Activated CD8-positive, alpha-beta T cell treated with anti-CD3 and anti-CD28 coated beads for 36 hours (primary cell): ENCODE results near the gene MGAT4B. TPM values are rescaled to one million over a fixed set of nuclear protein-coding genes. Genes with fewer than 3 reads are reported as not detected.

Source experiments
- ATAC-seq: fragments of 200-7000 bp; cut with Tn5 transposase; one replicate; pipeline ENCODE4 v1.10.0; 2021; ENCODE audit warnings: mild to moderate bottlenecking, moderate library complexity
- CTCF ChIA-PET: fragments of 350-600 bp; sonication (Branson Sonifier 250); formaldehyde crosslinking; loops from one replicate; lab custom pipeline; 2021; ENCODE audit warnings: antibody characterized with exemption; lab: Charles Lee
- POLR2A ChIA-PET: fragments of 350-600 bp; sonication (Branson Sonifier 250); formaldehyde crosslinking; loops from one replicate; lab custom pipeline; 2021; ENCODE audit warnings: antibody characterized with exemption; lab: Charles Lee
- DNase-seq: peaks from one replicate; pipeline ENCODE4 v3.0.0-alpha.2; 2020
- H3K27ac Mint-ChIP-seq: one replicate; pipeline ENCODE4 v1.8.0; 2021; ENCODE audit warnings: mild to moderate bottlenecking, mixed read lengths
- H3K27me3 Mint-ChIP-seq: one replicate; pipeline ENCODE4 v1.8.0; 2021; ENCODE audit warnings: mixed read lengths
- H3K36me3 Mint-ChIP-seq: one replicate; pipeline ENCODE4 v1.8.0; 2021; ENCODE audit warnings: low read depth, mixed read lengths
- H3K4me1 Mint-ChIP-seq: one replicate; pipeline ENCODE4 v1.8.0; 2021; ENCODE audit warnings: low read depth, mixed read lengths
- H3K4me3 Mint-ChIP-seq: one replicate; pipeline ENCODE4 v1.8.0; 2021; ENCODE audit warnings: mild to moderate bottlenecking, moderate library complexity, mixed read lengths
- H3K9me3 Mint-ChIP-seq: one replicate; pipeline ENCODE4 v1.8.0; 2021; ENCODE audit warnings: mixed read lengths
- intact Hi-C: fragments of 100-400 bp; cut with micrococcal nuclease; formaldehyde crosslinking; loops from one replicate; pipeline ENCODE4 v1.10.0; 2022
- total RNA-seq, 2 experiments: library from RNA; stranded (reverse); gene quantifications; one replicate each; pipeline ENCODE4 v1.2.3, GENCODE V29; 2021
- TF ChIP-seq, protein P1 (sequence below): fragments of 200-600 bp; IDR thresholded peaks from one replicate; pipeline ENCODE4 v1.8.0; 2022; ENCODE audit warnings: antibody characterized with exemption, mild to moderate bottlenecking

MGAT4B gene
- total RNA-seq, 2 experiments from 2014 or later, result 62.8 to 65.9 TPM

DNA sequence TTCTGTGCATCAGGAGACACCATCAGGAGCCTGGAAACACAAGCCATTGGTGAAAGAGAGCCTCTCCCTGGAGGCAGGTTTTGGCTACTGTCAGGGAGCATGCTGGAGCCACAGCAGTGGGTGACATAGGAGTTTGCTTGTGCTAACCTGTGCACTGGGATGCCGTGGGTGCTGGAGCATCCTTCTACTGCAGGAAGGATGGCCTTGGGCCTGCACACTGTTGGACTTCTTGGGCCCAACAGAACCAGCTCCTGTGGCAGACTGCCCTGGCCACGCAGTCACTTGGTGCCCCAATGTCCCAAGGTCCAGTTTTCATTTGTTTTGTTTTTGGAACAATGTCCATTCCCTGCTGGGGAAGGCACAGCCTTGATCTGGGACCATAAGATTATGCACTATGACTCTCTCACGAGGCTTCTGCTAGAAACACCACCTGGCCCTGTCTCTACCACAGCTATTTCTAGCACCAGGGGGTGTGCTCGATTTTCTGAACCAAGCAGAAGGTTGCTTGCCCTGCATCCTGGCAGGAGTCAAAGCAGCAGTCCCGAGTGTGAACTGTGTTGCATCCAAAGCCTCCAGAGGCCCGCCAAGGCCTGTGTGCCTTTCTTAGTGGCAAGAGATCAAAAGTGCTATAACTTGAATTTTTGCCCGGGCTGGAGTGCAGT lies 18.3 kb downstream of the MGAT4B start:
- ChIA-PET CTCF (no interaction called here), POLR2A (no interaction called here)
- no peak for ATAC-seq
- H3K27ac Mint-ChIP-seq, result no peak overlapping the region
- H3K9me3 Mint-ChIP-seq, result no peaks in the 10 kb centered on the region
- no peaks in the 10 kb centered on the region for H3K36me3 Mint-ChIP-seq
- no peak overlapping the region for H3K4me3 Mint-ChIP-seq
- H3K4me1 Mint-ChIP-seq, result peaks cover 2% of the 10 kb centered on the region
- TF ChIP-seq, protein P1, sequence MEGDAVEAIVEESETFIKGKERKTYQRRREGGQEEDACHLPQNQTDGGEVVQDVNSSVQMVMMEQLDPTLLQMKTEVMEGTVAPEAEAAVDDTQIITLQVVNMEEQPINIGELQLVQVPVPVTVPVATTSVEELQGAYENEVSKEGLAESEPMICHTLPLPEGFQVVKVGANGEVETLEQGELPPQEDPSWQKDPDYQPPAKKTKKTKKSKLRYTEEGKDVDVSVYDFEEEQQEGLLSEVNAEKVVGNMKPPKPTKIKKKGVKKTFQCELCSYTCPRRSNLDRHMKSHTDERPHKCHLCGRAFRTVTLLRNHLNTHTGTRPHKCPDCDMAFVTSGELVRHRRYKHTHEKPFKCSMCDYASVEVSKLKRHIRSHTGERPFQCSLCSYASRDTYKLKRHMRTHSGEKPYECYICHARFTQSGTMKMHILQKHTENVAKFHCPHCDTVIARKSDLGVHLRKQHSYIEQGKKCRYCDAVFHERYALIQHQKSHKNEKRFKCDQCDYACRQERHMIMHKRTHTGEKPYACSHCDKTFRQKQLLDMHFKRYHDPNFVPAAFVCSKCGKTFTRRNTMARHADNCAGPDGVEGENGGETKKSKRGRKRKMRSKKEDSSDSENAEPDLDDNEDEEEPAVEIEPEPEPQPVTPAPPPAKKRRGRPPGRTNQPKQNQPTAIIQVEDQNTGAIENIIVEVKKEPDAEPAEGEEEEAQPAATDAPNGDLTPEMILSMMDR, result no peak
- no peak for DNase-seq
- intact Hi-C loops, result no loop called here
- no peaks in the 10 kb centered on the region for H3K27me3 Mint-ChIP-seq

- ChIA-PET POLR2A (interaction anchor here (0.6 kb wide), 1 partner anchor 138 kb away, joined by 3 read pairs; no protein-coding TSS in a partner anchor), CTCF (interaction anchor here (1.2 to 1.7 kb wide), 2 partner anchors 15 to 24 kb away, joined by 3 to 6 read pairs; no protein-coding TSS in a partner anchor)
- H3K36me3 Mint-ChIP-seq, result no peaks in the 10 kb centered on the region
- no peak for DNase-seq
- no peaks in the 10 kb centered on the region for H3K4me1 Mint-ChIP-seq
- no peak overlapping the region for H3K4me3 Mint-ChIP-seq
- intact Hi-C loops, result no loop called here
- H3K27me3 Mint-ChIP-seq, result no peaks in the 10 kb centered on the region
- TF ChIP-seq, protein P1, result no peak
- H3K9me3 Mint-ChIP-seq, result no peaks in the 10 kb centered on the region
- no peak for ATAC-seq
- H3K27ac Mint-ChIP-seq, result no peak overlapping the region
Observed at GRCh38 chr5:179786861-179787260, 19.8 kb downstream of the MGAT4B start.

- H3K27ac Mint-ChIP-seq, result no peak overlapping the region
- peaks cover 3% of the 10 kb centered on the region for H3K36me3 Mint-ChIP-seq
- no peaks in the 10 kb centered on the region for H3K9me3 Mint-ChIP-seq
- ChIA-PET POLR2A (interaction anchor here (0.7 to 1.0 kb wide), 2 partner anchors 12 to 92 kb away, joined by 3 read pairs; no protein-coding TSS in a partner anchor), CTCF (interaction anchor here (1.2 to 5.6 kb wide), 4 partner anchors 13 to 20 kb away, joined by 3 to 28 read pairs (median 4); no protein-coding TSS in a partner anchor)
- DNase-seq, result no peak
- H3K4me1 Mint-ChIP-seq, result no peaks in the 10 kb centered on the region
- ATAC-seq, result no peak
- TF ChIP-seq, protein P1, result no peak
- intact Hi-C loops, result no loop called here
- no peaks in the 10 kb centered on the region for H3K27me3 Mint-ChIP-seq
- H3K4me3 Mint-ChIP-seq, result no peak overlapping the region
Observed at GRCh38 chr5:179783128-179783527, 23.5 kb downstream of the MGAT4B start.

DNA sequence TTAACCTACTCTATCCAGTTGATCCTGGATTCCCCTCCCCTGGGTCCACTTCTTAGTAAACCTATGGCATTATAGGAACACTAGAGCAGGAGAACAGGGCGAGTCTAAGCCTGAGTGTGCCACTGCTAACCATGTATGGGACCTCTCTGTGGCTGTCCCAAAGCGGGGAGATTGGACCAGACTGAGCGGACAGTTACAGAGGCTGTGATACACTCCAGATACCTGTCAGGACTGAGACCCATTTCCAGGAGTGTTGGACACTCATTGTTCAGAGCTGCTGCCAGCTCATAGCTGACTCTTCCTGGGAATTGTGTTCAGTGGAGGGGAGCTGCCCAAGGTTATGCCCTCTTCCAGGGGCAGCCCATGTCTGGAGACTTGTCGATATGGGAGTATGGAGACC lies 24.8 kb downstream of the MGAT4B start:
- DNase-seq (no peak), ATAC-seq (no peak)
- H3K4me1 Mint-ChIP-seq, result no peaks in the 10 kb centered on the region
- CTCF ChIA-PET, result interaction anchor here (5.6 kb wide), 1 partner anchor 19 kb away, joined by 28 read pairs; no protein-coding TSS in a partner anchor
- no peaks in the 10 kb centered on the region for H3K27me3 Mint-ChIP-seq
- H3K27ac Mint-ChIP-seq, result no peak overlapping the region
- H3K36me3 Mint-ChIP-seq, result peaks cover 7% of the 10 kb centered on the region
- POLR2A ChIA-PET, result no interaction called here
- no peaks in the 10 kb centered on the region for H3K9me3 Mint-ChIP-seq
- H3K4me3 Mint-ChIP-seq, result no peak overlapping the region
- TF ChIP-seq, protein P1, result no peak
- intact Hi-C loops, result no loop called here

- POLR2A ChIA-PET, result no interaction called here
- Mint-ChIP-seq H3K4me1 (no peaks in the 10 kb centered on the region), H3K27ac (no peak overlapping the region), H3K9me3 (no peaks in the 10 kb centered on the region), H3K4me3 (no peak overlapping the region), H3K27me3 (no peaks in the 10 kb centered on the region), H3K36me3 (peaks cover 13% of the 10 kb centered on the region)
- no peak for ATAC-seq
- intact Hi-C loops, result no loop called here
- TF ChIP-seq, protein P1, result no peak
- CTCF ChIA-PET, result interaction anchor here (1.5 to 5.6 kb wide), 2 partner anchors 17 to 21 kb away, joined by 3 to 28 read pairs; no protein-coding TSS in a partner anchor
- DNase-seq, result no peak
Observed at GRCh38 chr5:179780362-179780761, 26.3 kb downstream of the MGAT4B start.
